Cortex of kidney (tissue), 1 donor: Measurements from ENCODE around the gene APPBP2.
"Not testable (repeated sequence)": the region's sequence is repeated elsewhere in the genome, so short reads cannot be mapped to it uniquely, and the experiment has no call there.

Experiments
- DNase-seq: peaks from one replicate; lab custom pipeline; 2025; lab: John Stamatoyannopoulos, UW

Gene APPBP2

GRCh38 chr17:60525685-60526514 lies at the start of gene APPBP2:
TSS of gene APPBP2 (minus strand) at chr17:60526242. CDS start at chr17:60525931, 311 bp downstream.
- DNase-seq: peak; percentile 83

DNA sequence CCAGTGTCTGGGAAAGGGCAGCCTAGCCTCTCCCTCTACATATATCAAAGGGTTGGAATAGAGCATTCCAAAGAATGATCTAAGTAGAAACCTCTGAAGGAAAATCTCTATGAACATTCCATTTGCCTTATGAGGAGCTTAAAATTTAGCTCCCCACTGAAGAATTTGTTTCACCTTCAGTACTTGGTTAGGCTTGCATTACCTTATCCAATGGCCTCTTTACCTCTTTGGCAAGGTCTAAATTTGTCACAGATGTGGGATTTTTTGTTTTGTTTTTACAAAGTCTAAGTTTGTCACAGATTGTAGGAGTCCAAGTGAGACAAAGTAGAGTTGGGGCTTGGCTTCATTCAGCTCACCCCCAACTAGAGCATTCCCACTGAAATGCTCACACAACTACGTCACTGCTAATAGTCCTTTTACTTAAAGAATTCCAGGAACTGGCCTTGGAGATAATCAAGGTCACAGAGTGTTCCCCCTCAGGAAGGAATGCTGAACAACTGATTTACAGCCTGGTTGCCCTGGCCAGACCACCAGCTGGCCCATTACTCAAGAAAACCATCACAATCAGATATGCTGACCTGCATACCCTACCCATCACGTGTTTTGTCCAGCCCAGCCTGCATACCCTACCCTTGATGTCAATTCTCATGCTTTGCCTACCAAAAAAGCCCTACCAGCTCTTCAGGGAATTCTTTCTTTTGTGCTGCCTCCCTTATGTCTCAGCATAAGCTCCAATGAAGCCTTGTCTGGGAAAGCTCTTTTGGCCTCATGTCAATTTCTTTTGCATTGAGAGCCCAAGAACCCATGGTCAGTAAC lies 47.4 kb upstream of the APPBP2 start:
- DNase-seq: no peak

GRCh38 chr17:60565233-60565632 lies 39.2 kb upstream of the APPBP2 start:
- no peak for DNase-seq

DNA sequence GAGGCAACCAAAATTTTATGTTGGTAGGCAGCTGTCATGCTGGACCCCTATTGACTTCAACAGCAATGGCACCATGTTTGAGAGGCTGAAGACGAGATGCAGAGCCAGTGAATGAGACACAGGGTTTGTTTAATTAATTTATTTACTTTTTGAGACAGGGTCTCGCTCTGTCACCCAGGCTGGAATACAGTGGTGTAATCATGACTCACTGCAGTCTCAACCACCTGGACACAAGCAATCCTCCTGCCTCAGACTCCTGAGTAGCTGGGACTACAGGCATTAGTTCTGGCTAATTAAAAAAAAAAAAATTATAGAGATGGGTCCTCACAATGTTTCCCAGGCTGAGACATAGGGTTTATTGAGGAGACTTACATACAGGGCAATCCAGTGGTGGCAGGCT lies 37.7 kb upstream of the APPBP2 start:
- no peak for DNase-seq

- no peak for DNase-seq
These were observed 36.4 kb upstream of the APPBP2 start for GRCh38 chr17:60562421-60562820.

DNA sequence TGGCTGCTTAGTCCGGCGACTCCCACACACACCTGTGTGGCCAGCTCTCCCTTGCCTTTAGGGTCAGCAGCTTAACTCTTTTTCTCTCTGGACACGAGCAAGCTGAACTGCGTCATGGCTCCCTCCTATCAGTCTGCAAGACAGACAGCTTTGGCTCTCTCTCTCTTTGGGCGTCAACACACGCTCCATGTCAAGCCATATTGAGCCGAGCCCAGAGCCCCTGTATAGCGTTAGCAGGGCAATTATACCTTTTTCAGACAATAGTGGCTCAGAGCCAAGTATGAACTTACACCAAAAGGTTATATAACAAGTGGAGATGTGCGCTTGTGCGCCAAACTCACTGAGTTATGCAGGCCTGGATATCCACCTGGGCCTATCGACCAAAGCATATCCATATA lies 34.8 kb upstream of the APPBP2 start:
- no peak for DNase-seq

GRCh38 chr17:60559995-60560859 lies 34.2 kb upstream of the APPBP2 start:
- no peak for DNase-seq

- DNase-seq: no peak
These were observed 33.6 kb upstream of the APPBP2 start for GRCh38 chr17:60559659-60559994.

DNA sequence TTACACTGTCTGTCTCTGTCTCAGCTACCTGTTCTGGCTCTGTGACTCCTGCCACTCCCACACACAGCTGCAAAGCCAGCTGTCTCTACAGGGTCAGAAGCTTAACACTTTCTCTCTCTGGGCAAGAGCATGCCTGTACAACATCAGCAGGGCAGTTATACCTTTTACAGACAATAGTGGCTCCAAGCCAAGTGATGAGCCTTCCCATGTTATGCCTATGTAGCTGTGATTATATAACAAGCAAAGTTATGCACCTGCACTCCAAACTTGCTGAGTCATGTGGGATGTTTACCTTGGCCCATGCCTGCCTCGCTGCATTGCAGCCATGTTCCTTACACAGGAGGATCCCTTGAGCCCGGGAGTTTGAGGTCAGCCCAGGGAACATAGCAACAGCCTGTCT lies 31.8 kb upstream of the APPBP2 start:
- DNase-seq: no peak

DNA sequence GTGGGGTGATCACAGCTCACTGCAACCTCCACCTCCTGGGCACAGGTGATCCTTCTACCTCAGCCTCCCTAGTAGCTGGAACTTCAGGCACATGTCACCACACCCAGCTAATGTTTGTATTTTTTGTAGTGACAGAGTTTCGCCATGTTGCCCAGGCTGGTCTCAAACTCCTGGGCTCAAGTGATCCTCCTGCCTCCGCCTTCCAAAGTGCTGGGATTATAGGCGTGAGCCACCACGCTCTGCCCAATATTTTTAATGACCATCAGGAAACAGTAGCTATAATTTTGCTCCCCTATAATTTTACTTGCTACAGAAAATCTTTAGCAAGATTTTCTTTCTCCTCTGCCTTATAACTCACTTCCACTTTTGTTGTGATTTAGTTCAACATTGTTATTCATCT lies 29.7 kb upstream of the APPBP2 start:
- DNase-seq: no peak

DNA sequence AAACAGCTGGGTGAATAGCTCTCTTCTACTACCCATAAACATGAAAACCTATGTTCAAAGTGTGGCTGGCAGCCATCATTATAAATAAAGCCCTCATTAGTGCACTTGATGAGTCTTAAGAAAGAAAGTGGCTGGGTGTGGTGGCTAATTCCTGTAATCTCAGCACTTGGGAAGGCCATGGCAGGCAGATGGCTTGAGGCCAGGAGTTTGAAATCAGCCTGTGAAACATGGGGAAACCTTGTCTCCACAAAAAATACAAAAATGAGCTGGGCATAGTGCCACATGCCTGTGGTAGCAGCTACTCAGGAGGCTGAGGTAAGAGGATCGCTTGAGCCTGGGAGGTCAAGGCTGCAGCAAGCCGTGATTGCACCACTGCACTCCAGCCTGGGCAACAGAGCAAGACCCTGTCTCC lies 28.3 kb upstream of the APPBP2 start:
- DNase-seq: no peak

DNA sequence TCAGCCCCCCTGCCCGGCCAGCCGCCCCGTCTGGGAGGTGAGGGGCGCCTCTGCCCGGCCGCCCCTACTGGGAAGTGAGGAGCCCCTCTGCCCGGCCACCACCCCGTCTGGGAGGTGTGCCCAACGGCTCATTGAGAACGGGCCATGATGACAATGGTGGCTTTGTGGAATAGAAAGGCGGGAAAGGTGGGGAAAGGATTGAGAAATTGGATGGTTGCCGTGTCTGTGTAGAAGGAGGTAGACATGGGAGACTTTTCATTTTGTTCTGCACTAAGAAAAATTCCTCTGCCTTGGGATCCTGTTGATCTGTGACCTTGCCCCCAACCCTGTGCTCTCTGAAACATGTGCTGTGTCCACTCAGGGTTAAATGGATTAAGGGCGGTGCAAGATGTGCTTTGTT lies 26.2 kb upstream of the APPBP2 start:
- DNase-seq: not testable (repeated sequence)

- DNase-seq: no peak
These were observed 22.9 kb upstream of the APPBP2 start for GRCh38 chr17:60548990-60549389.

- DNase-seq: no peak
These were observed 19.6 kb upstream of the APPBP2 start for GRCh38 chr17:60545465-60546191.

- no peak for DNase-seq
These were observed 16.0 kb upstream of the APPBP2 start for GRCh38 chr17:60542071-60542470.

- no peak for DNase-seq
These were observed 14.4 kb upstream of the APPBP2 start for GRCh38 chr17:60540460-60540859.

DNA sequence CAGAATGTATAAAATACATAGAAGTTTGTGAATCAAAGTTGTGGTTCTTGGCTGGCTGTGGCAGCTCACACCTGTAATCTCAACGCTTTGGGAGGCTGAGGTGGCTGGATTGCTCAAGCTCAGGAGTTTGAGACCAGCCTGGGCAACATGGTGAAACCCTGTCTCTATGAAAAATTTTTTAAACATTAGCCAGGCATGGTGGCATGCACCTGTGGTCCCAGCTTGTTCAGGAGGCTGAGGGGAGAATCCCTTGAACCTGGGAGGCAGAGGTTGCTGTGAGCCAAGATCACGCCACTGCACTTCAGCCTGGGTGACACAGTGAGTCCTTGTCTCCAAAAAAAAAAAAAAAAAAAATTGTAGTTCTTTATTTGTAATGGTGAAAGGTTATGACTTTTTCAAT lies 13.8 kb upstream of the APPBP2 start:
- DNase-seq: no peak

- no peak for DNase-seq
These were observed 12.7 kb upstream of the APPBP2 start for GRCh38 chr17:60538726-60539125.

GRCh38 chr17:60535382-60536279 lies 9.6 kb upstream of the APPBP2 start:
- no peak for DNase-seq

DNA sequence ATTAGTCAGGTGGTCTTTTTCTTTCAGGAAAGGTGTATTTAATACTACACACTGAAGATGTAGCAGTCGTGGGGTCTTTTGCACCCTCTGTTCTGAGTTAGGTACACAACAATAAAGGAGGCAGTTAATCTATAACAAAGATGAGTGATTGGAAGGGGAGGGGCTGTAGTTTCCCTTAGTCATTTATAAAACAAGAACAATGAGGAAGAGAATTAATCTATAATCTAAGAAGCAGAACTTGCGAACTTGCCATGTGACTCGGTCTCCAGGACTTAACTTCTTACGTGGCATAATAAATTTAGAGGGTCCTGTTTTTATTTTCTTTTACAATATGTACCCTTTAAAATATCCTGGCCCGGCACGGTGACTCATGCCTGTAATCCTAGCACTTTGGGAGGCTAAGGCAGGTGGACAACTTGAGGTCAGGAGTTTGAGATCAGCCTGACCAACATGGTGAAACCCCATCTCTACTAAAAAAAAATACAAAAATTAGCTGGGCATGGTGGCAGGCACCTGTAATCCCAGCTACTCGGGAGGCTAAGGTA lies 8.6 kb upstream of the APPBP2 start:
- DNase-seq: no peak
